HepG2 (cell line): ENCODE data around the gene TMEM127. TPM values are rescaled to one million over a fixed set of nuclear protein-coding genes. Genes with fewer than 3 reads are reported as not detected.
A peak's percentile ranks its signal among the peaks of the same experiment; 100 is the strongest.

Experiments
- ARNTL ChIP-seq: sonication (generic); formaldehyde crosslinking; IDR thresholded peaks from 2 replicates; pipeline ENCODE4 v1.4.0; 2020; ENCODE audit warnings: mild to moderate bottlenecking, missing genetic modification reagents
- DPF2 ChIP-seq: sonication (generic); formaldehyde crosslinking; IDR thresholded peaks from 2 replicates; pipeline ENCODE4 v1.4.0; 2020; ENCODE audit warnings: mild to moderate bottlenecking, low read depth, missing genetic modification reagents, borderline replicate concordance
- KAT8 ChIP-seq: IDR thresholded peaks from 2 replicates; pipeline ENCODE4 v1.6.1; 2016; ENCODE audit warnings: missing genetic modification reagents, missing compliant biosample characterization
- POGK ChIP-seq: sonication (generic); formaldehyde crosslinking; conservative IDR thresholded peaks from 2 replicates; pipeline ENCODE4 v1.8.0; 2022; ENCODE audit warnings: mild to moderate bottlenecking, moderate library complexity, missing genetic modification reagents
- RFXANK ChIP-seq: IDR thresholded peaks from 2 replicates; pipeline ENCODE4 v1.6.1; 2016
- SIX4 ChIP-seq: sonication (generic); formaldehyde crosslinking; IDR thresholded peaks from 2 replicates; pipeline ENCODE4 v1.4.0; 2020; ENCODE audit warnings: missing genetic modification reagents
- UBTF ChIP-seq: sonication (generic); formaldehyde crosslinking; IDR thresholded peaks from 2 replicates; pipeline ENCODE4 v1.4.0; 2020; ENCODE audit warnings: mild to moderate bottlenecking, missing genetic modification reagents
- ZNF225 ChIP-seq: sonication (generic); formaldehyde crosslinking; IDR thresholded peaks from 2 replicates; pipeline ENCODE4 v1.4.0; 2020; ENCODE audit warnings: mild to moderate bottlenecking, missing genetic modification reagents
- ZNF230 ChIP-seq: sonication (generic); formaldehyde crosslinking; IDR thresholded peaks from 2 replicates; pipeline ENCODE4 v1.4.0; 2020; ENCODE audit warnings: mild to moderate bottlenecking, missing genetic modification reagents
- ZNF576 ChIP-seq: sonication (generic); formaldehyde crosslinking; IDR thresholded peaks from 2 replicates; pipeline ENCODE4 v1.4.0; 2020; ENCODE audit warnings: mild to moderate bottlenecking, missing genetic modification reagents
- ZNF580 ChIP-seq: IDR thresholded peaks from 2 replicates; pipeline ENCODE4 v1.6.1; 2016; ENCODE audit warnings: low read depth, borderline replicate concordance
- ZNF687 ChIP-seq: sonication (generic); formaldehyde crosslinking; IDR thresholded peaks from 2 replicates; pipeline ENCODE4 v1.5.1; 2020; ENCODE audit warnings: mild to moderate bottlenecking, missing genetic modification reagents, moderate library complexity
- ZNF691 ChIP-seq: sonication (generic); formaldehyde crosslinking; IDR thresholded peaks from 2 replicates; pipeline ENCODE4 v1.4.0; 2020; ENCODE audit warnings: missing genetic modification reagents, low read depth, mild to moderate bottlenecking, borderline replicate concordance
- ZNF761 ChIP-seq: sonication (generic); formaldehyde crosslinking; conservative IDR thresholded peaks from 2 replicates; pipeline ENCODE4 v1.4.0; 2020; ENCODE audit warnings: mild to moderate bottlenecking, missing genetic modification reagents
- ZNF768 ChIP-seq: sonication (generic); formaldehyde crosslinking; IDR thresholded peaks from 2 replicates; pipeline ENCODE4 v1.4.0; 2020; ENCODE audit warnings: missing genetic modification reagents
- ZNF782 ChIP-seq: sonication (generic); formaldehyde crosslinking; IDR thresholded peaks from 2 replicates; pipeline ENCODE4 v1.4.0; 2020; ENCODE audit warnings: missing genetic modification reagents, mild to moderate bottlenecking, borderline replicate concordance
- ZSCAN29 ChIP-seq: sonication (generic); formaldehyde crosslinking; conservative IDR thresholded peaks from 2 replicates; pipeline ENCODE4 v1.4.0; 2020; ENCODE audit warnings: mild to moderate bottlenecking, missing genetic modification reagents
- polyA plus RNA-seq, 8 experiments: library from polyadenylated mRNA; depleted of rRNA in 3 of 8; stranded (reverse) in 7 of 8; unstranded in 1 of 8; fragments of >200 nt; fragmentation: Illumina TruSeq in 4 of 8; extraction: Trizol in 4 of 8; gene quantifications; 2 replicates each; pipeline versions ENCODE4 v1.2.1 to v1.2.3, GENCODE V29; 2011 to 2016; ENCODE audit warnings: low read depth in 4 of 8, missing spikeins in 1 of 8, mixed read lengths in 1 of 8; ENCODE audit not compliant: insufficient read depth in 1 of 8
- total RNA-seq, 5 experiments: library from RNA; depleted of rRNA; stranded (reverse); fragments of >200 nt; fragmentation: Illumina TruSeq; extraction: Trizol; gene quantifications; 2 replicates each; pipeline ENCODE4 v1.2.3, GENCODE V29; 2016; ENCODE audit warnings: low read depth in 1 of 5

Gene TMEM127
- total and polyA plus RNA-seq, 2 of the 13 experiments (the other 11 are each of a cell fraction or from before 2014, with no cell fraction given), result 21.5 to 33.9 TPM

GRCh38 chr2:96265840-96266679 lies at the start of gene TMEM127, which contains the start of gene CIAO1 (continued):
- TF ChIP-seq ZNF576 (peak; percentile 95), ZNF768 (CRISPR knock-in tag) (peak; percentile 87; the same call in 1 of the 2 replicates), ZNF761 (CRISPR knock-in tag) (peak; percentile 87), POGK (CRISPR knock-in tag) (peak; percentile 94), DPF2 (CRISPR knock-in tag) (0 out of 2 replicates have a peak, but pooled peaks have one; percentile 21), ZNF782 (CRISPR knock-in tag) (peak; percentile 23; the same call in 1 of the 2 replicates), RFXANK (CRISPR knock-in tag) (peak; percentile 56), UBTF (peak; percentile 98), KAT8 (CRISPR knock-in tag) (peak; percentile 98), ZNF687 (peak; percentile 96), ZNF230 (CRISPR knock-in tag) (peak; percentile 96), ARNTL (CRISPR knock-in tag) (peak; percentile 81), SIX4 (CRISPR knock-in tag) (peak; percentile 77), ZNF580 (CRISPR knock-in tag) (peak; percentile 87; the same call in 1 of the 2 replicates), ZNF691 (peak; percentile 94; the same call in 1 of the 2 replicates), ZSCAN29 (CRISPR knock-in tag) (peak; percentile 92), ZNF225 (CRISPR knock-in tag) (peak; percentile 85; the same call in 1 of the 2 replicates)
